Measurements from ENCODE around the gene ZFP64. TPM values are rescaled to one million over a fixed set of nuclear protein-coding genes. Genes with fewer than 3 reads are reported as not detected.

The ZFP64 gene
- total RNA-seq, 1 donor from 2014 or later, result 22.0 TPM

GRCh38 chr20:52105442-52106422 lies 85.8 kb downstream of the ZFP64 start:
- no peak for DNase-seq (ENCODE audit: low read depth, low spot score)

- DNase-seq (ENCODE audit: low read depth, low spot score), result no peak
Measured at GRCh38 chr20:52104546-52105441, 86.8 kb downstream of the ZFP64 start.

GRCh38 chr20:52103913-52104545 lies 87.5 kb downstream of the ZFP64 start:
- DNase-seq (ENCODE audit: low read depth, low spot score), result no peak

- no peak for DNase-seq (ENCODE audit: low read depth, low spot score)
Measured at GRCh38 chr20:52103335-52103912, 88.2 kb downstream of the ZFP64 start.

GRCh38 chr20:52102559-52102958 lies 89.0 kb downstream of the ZFP64 start:
- no peak for DNase-seq (ENCODE audit: low read depth, low spot score)

GRCh38 chr20:52102126-52102525 lies 89.5 kb downstream of the ZFP64 start:
- DNase-seq (ENCODE audit: low read depth, low spot score), result no peak
